AG09309 (cell line): ENCODE data around the gene MEOX2.

Experiments used
- DNase-seq: peaks from one replicate; pipeline ENCODE4 v3.0.0-alpha.2; 2010; ENCODE audit warnings: low read depth
- H3K4me3 ChIP-seq: 2 replicates; pipeline ENCODE4 v1.5.1; 2011; ENCODE audit warnings: mild to moderate bottlenecking, low read depth, low read length, moderate library complexity; ENCODE audit not compliant: control insufficient read depth
- TF ChIP-seq, protein P1 (sequence below): IDR thresholded peaks from 2 replicates; pipeline ENCODE4 v1.5.1; 2011; ENCODE audit warnings: mild to moderate bottlenecking, low read depth, low read length, inconsistent platforms; ENCODE audit not compliant: insufficient read depth, control insufficient read depth; ENCODE audit errors: missing control alignments

MEOX2 gene

DNA sequence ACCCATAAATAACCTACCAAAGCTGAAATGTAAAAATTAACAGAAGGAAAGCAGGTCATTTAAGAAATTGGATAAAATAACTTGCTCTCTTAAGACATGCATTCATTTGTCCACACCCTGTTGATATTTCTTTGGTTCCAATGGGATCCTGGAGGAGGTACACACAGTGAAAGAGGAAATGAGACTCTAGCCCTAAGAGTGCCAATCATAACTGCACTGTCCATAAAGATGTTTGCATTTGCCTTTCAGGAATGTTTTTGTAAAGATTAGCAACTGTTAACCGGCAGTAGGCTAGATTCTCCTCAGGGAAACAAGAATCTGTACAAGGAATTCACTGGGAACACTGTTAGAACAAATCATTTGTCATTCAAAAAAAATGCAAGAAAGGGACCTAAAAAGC lies 61.0 kb downstream of the MEOX2 start:
- no peak overlapping the region for H3K4me3 ChIP-seq
- TF ChIP-seq, protein P1, sequence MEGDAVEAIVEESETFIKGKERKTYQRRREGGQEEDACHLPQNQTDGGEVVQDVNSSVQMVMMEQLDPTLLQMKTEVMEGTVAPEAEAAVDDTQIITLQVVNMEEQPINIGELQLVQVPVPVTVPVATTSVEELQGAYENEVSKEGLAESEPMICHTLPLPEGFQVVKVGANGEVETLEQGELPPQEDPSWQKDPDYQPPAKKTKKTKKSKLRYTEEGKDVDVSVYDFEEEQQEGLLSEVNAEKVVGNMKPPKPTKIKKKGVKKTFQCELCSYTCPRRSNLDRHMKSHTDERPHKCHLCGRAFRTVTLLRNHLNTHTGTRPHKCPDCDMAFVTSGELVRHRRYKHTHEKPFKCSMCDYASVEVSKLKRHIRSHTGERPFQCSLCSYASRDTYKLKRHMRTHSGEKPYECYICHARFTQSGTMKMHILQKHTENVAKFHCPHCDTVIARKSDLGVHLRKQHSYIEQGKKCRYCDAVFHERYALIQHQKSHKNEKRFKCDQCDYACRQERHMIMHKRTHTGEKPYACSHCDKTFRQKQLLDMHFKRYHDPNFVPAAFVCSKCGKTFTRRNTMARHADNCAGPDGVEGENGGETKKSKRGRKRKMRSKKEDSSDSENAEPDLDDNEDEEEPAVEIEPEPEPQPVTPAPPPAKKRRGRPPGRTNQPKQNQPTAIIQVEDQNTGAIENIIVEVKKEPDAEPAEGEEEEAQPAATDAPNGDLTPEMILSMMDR = no peak
- no peak for DNase-seq

DNA sequence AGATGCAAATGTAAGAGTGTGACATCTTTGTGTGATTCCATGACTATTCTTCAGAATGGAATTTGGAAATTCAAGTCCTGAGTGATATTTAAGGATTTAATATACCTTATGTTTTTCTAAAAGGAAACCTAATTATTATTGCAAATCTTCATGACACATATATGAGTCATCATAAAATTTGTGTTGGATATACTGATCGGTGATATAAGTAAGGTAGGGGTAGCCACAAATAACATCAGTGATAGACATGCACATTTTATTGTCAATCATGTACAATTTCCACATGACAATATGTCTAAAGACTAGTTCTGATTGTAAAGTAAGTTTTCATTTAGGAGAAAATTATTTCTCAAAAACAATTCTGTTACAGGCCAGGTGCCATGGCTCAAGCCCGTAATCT lies 65.0 kb downstream of the MEOX2 start:
- TF ChIP-seq, protein P1 = no peak
- H3K4me3 ChIP-seq = no peak overlapping the region
- no peak for DNase-seq

DNA sequence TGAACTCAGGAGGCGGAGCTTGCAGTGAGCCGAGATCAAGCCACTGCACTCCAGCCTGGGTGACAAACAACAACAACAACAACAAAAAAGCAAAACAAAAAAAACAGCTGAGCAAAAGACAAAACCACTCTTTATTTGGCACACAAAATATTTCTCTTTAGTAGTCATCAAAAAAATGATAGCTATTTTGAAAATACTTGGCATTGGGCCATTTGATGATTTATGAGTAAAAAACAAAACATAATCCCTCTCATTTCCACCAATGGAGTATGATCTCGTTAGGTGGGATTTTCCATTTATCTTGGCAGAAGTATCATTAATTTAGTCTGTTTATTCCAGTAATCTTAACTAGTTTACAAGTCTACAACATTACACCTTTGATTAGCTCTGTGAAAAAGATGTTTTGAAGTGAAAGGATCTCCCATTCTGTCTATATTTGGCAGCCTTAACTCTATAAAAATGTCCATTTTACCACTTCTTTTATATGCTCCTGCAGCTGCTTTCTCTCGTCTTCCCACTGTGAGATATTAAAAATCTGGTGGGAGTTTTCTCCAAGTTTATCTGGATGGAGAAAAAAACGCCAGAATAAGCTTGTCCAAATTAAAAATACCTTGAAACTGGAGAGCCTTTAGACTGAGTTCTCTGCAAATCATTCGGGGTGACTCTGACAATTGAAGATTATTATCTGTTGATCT lies 65.8 kb downstream of the MEOX2 start:
- no peak for DNase-seq
- TF ChIP-seq, protein P1 = no peak

DNA sequence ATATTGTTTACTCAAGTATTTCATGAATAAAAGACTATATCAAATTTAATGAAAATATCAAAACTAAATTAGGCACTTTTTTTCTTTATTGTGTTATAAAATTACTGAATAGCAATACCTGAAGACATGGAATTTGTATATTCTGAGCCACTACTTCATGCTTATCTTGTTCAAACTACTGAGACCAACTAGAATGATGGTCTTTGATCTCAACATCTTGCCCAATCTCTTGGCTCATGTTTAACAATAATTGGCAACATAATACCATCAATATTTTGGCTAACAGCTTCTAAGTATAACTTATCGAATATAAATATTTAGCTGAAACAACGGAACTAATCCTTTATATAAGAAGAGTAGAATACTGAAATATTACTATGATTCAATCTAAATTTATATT lies 68.2 kb downstream of the MEOX2 start:
- TF ChIP-seq, protein P1 = no peak
- no peak for DNase-seq
- no peak overlapping the region for H3K4me3 ChIP-seq

More for the DNA sequence above, 65.8 kb downstream of the MEOX2 start:
- no peak overlapping the region for H3K4me3 ChIP-seq

DNA sequence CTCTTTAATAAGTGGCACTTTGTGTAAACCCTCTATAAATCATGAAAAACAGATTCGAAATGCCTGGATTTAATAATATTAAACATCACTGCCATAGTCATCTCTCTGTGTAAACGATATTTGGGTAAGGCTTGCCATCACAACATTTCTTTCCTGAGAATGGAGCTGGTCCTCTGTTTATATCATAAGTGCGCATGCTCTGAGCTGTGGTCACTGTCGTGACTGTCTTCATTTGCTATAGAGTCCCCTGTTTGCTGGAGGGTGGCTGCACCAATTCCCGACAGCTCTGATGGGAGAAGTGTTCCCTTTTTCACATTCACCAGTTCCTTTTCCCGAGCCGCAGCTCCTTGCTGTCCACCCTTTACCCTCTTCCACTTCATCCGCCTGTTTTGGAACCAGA lies 74.3 kb downstream of the MEOX2 start:
- H3K4me3 ChIP-seq = no peak overlapping the region

DNA sequence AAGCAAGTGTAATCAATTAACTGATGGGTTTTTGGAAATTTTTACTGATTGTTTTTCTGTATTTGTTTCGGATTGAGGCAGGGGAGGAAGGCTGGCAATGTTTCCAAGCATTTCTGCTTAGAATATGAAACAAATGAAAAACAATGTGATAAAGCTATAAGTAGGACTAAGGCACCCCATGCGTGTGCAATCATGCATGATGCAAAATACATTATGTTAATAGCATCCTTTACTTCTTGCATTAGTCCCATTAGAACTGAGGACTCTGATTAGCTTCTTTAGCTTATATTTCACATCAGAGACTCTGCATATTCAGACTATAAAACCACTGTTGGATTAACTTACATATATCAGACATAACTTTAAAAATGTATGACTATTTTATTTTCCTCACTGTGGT lies 76.0 kb downstream of the MEOX2 start:
- no peak for DNase-seq
- no peak overlapping the region for H3K4me3 ChIP-seq
- TF ChIP-seq, protein P1 = no peak

More for the DNA sequence above, 74.3 kb downstream of the MEOX2 start:
- no peak for DNase-seq
- TF ChIP-seq, protein P1 = no peak

DNA sequence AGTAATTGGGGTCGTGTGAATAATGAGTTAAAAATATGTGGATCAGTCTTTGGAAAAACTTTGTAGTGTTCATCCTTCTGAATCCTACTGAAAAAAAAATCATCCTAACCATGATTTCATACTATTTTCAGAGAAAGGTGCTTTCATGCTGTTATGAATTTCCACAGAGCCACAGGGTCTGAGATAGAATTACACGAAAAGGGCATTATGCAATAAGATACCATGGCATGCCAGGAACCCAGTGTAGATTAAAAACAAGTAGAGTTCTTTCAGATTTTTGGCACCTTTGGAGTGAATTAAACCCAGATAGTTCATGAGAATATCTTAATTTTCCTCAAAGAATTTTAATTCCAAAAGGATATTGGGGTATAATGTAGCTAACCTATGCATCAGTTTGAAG lies 77.2 kb downstream of the MEOX2 start:
- TF ChIP-seq, protein P1 = no peak
- no peak overlapping the region for H3K4me3 ChIP-seq
- DNase-seq = no peak
